Measurements from ENCODE around the gene AGAP3.

Gene AGAP3

GRCh38 chr7:151187409-151188251, 101.4 kb downstream of the AGAP3 start:
- no peak for DNase-seq (ENCODE audit: low spot score)

GRCh38 chr7:151188252-151188542, 101.9 kb downstream of the AGAP3 start:
- DNase-seq (ENCODE audit: low spot score): no peak

- no peak for DNase-seq (ENCODE audit: low spot score)
Measured at GRCh38 chr7:151189038-151189437, 102.8 kb downstream of the AGAP3 start.

GRCh38 chr7:151191544-151191943, 105.3 kb downstream of the AGAP3 start:
- DNase-seq (ENCODE audit: low spot score): no peak

GRCh38 chr7:151192002-151192539, 105.8 kb downstream of the AGAP3 start:
- DNase-seq (ENCODE audit: low spot score): no peak

GRCh38 chr7:151193203-151193978, 107.1 kb downstream of the AGAP3 start:
- DNase-seq (ENCODE audit: low spot score): no peak
